ENCODE measurements around the gene DNAH8.

The DNAH8 gene

GRCh38 chr6:38974389-38975151 lies 259.5 kb downstream of the DNAH8 start:
- no peak for DNase-seq (ENCODE audit: low read depth)

GRCh38 chr6:38975621-38976049 lies 260.5 kb downstream of the DNAH8 start:
- DNase-seq (ENCODE audit: low read depth), result no peak

- DNase-seq (ENCODE audit: low read depth), result no peak
Measured at GRCh38 chr6:38976051-38976450, 260.9 kb downstream of the DNAH8 start.

GRCh38 chr6:38976801-38977500 lies 261.8 kb downstream of the DNAH8 start:
- DNase-seq (ENCODE audit: low read depth), result no peak

- no peak for DNase-seq (ENCODE audit: low read depth)
Measured at GRCh38 chr6:38978139-38978704, 263.1 kb downstream of the DNAH8 start.

GRCh38 chr6:38982470-38982869 lies 267.4 kb downstream of the DNAH8 start:
- no peak for DNase-seq (ENCODE audit: low read depth)

- no peak for DNase-seq (ENCODE audit: low read depth)
Measured at GRCh38 chr6:38984723-38985122, 269.6 kb downstream of the DNAH8 start.

GRCh38 chr6:38985839-38986238 lies 270.7 kb downstream of the DNAH8 start:
- DNase-seq (ENCODE audit: low read depth), result no peak

GRCh38 chr6:38987503-38987902 lies 272.4 kb downstream of the DNAH8 start:
- DNase-seq (ENCODE audit: low read depth), result no peak

GRCh38 chr6:38988736-38989449 lies 273.8 kb downstream of the DNAH8 start:
- DNase-seq (ENCODE audit: low read depth), result no peak

GRCh38 chr6:38990475-38990874 lies 275.4 kb downstream of the DNAH8 start:
- DNase-seq (ENCODE audit: low read depth), result no peak

- no peak for DNase-seq (ENCODE audit: low read depth)
Measured at GRCh38 chr6:38996676-38997075, 281.6 kb downstream of the DNAH8 start.

GRCh38 chr6:38997128-38997761 lies 282.1 kb downstream of the DNAH8 start:
- DNase-seq (ENCODE audit: low read depth), result no peak

GRCh38 chr6:39003072-39003471 lies 288.0 kb downstream of the DNAH8 start:
- no peak for DNase-seq (ENCODE audit: low read depth)

- no peak for DNase-seq (ENCODE audit: low read depth)
Measured at GRCh38 chr6:39003492-39003891, 288.4 kb downstream of the DNAH8 start.

GRCh38 chr6:39004801-39005200 lies 289.7 kb downstream of the DNAH8 start:
- no peak for DNase-seq (ENCODE audit: low read depth)

- no peak for DNase-seq (ENCODE audit: low read depth)
Measured at GRCh38 chr6:39005774-39006173, 290.7 kb downstream of the DNAH8 start.

- no peak for DNase-seq (ENCODE audit: low read depth)
Measured at GRCh38 chr6:39007575-39007974, 292.5 kb downstream of the DNAH8 start.

GRCh38 chr6:39008737-39009136 lies 293.6 kb downstream of the DNAH8 start:
- DNase-seq (ENCODE audit: low read depth), result no peak

GRCh38 chr6:39009476-39009875 lies 294.4 kb downstream of the DNAH8 start:
- no peak for DNase-seq (ENCODE audit: low read depth)

GRCh38 chr6:39016839-39017546 lies 301.9 kb downstream of the DNAH8 start:
- no peak for DNase-seq (ENCODE audit: low read depth)

- no peak for DNase-seq (ENCODE audit: low read depth)
Measured at GRCh38 chr6:39017547-39017880, 302.4 kb downstream of the DNAH8 start.

Data from activated T-helper 9 cell treated with anti-CD3 and anti-CD28 coated beads, Interleukin-2, amount 50 U/mL, for 16 hours (primary cell).